Thyroid gland (tissue), 4 donors: ENCODE measurements around the gene ATP2A2.

Source experiments
- CTCF ChIP-seq, 6 experiments: fragments of 200-600 bp in 3 of 6; fragments of 450-650 bp in 3 of 6; sonication (generic) in 3 of 6; IDR thresholded peaks; one replicate each; pipeline ENCODE4 v1.5.1; 2016 to 2019; ENCODE audit warnings: antibody characterized with exemption in 6 of 6, mild to moderate bottlenecking in 2 of 6, inconsistent platforms in 1 of 6, moderate library complexity in 1 of 6
- POLR2A ChIP-seq, 2 donors: fragments of 450-650 bp; IDR thresholded peaks; one replicate each; pipeline ENCODE4 v1.6.1; 2017; ENCODE audit warnings: antibody characterized with exemption in 2 of 2, mild to moderate bottlenecking in 2 of 2, moderate library complexity in 1 of 2

DNA sequence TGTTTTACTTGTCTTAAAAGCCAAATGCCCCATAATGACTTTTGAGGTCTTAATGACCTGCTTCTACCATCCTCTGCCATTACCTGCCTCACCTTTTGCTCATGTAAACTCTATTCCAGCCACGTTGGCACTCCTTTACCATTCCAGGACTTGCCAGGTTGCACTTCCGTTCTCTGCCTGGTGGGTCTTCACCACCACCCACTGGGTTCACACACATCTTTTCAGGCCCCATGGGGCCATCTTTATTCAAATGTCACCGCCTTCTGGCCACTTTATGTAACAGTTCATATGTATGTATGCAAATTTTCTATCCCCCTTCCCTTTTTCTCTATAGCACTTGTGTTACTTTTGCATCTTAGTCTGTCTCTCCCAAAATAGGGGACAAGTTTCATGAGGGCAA is 57.7 kb downstream of the ATP2A2 start:
- no peak for TF ChIP-seq CTCF (IDR thresholded peaks at IDR 0.05)
- TF ChIP-seq POLR2A (IDR thresholded peaks at IDR 0.05): no peak
